HepG2 (cell line): ENCODE measurements around the gene ASF1B.

Experiments
- AFF4 ChIP-seq: sonication (generic); formaldehyde crosslinking; IDR thresholded peaks from 2 replicates; pipeline ENCODE4 v1.4.0; 2020; ENCODE audit warnings: missing genetic modification reagents
- ATM ChIP-seq: fragments of 450-650 bp; IDR thresholded peaks from 2 replicates; pipeline ENCODE4 v1.7.1; 2017; ENCODE audit warnings: mild to moderate bottlenecking, borderline replicate concordance
- EZH2 ChIP-seq: conservative IDR thresholded peaks from 2 replicates; pipeline ENCODE4 v1.6.1; 2012; ENCODE audit warnings: mild to moderate bottlenecking, low read depth, low read length, moderate library complexity
- POLR2AphosphoS5 ChIP-seq: IDR thresholded peaks from 2 replicates; pipeline ENCODE4 v1.6.1; 2012; ENCODE audit warnings: low read depth, low read length
- RAD51 ChIP-seq: fragments of 450-650 bp; IDR thresholded peaks from 2 replicates; pipeline ENCODE4 v1.6.1; 2016; ENCODE audit warnings: borderline replicate concordance
- SAFB2 ChIP-seq: sonication (generic); formaldehyde crosslinking; IDR thresholded peaks from 2 replicates; pipeline ENCODE4 v1.5.1; 2020; ENCODE audit warnings: missing genetic modification reagents, low read depth, mild to moderate bottlenecking, borderline replicate concordance
- ZBTB20 ChIP-seq: sonication (generic); formaldehyde crosslinking; IDR thresholded peaks from 2 replicates; pipeline ENCODE4 v1.8.1; 2023; ENCODE audit warnings: missing genetic modification reagents, low read depth, mild to moderate bottlenecking, borderline replicate concordance
- ZBTB43 ChIP-seq: sonication (generic); formaldehyde crosslinking; conservative IDR thresholded peaks from 2 replicates; pipeline ENCODE4 v1.4.0; 2020; ENCODE audit warnings: missing genetic modification reagents
- ZNF264 ChIP-seq: sonication (generic); formaldehyde crosslinking; IDR thresholded peaks from 2 replicates; pipeline ENCODE4 v1.4.0; 2020; ENCODE audit warnings: missing genetic modification reagents
- ZNF362 ChIP-seq: sonication (generic); formaldehyde crosslinking; IDR thresholded peaks from 2 replicates; pipeline ENCODE4 v1.4.0; 2020; ENCODE audit warnings: missing genetic modification reagents, mild to moderate bottlenecking, borderline replicate concordance
- TF ChIP-seq, protein P1 (sequence below): sonication (generic); formaldehyde crosslinking; IDR thresholded peaks from 2 replicates; pipeline ENCODE4 v1.5.0; 2020; ENCODE audit warnings: mild to moderate bottlenecking, missing genetic modification reagents, moderate library complexity
- TF ChIP-seq, protein P2 (sequence below): IDR thresholded peaks from 2 replicates; pipeline ENCODE4 v1.6.1; 2016; ENCODE audit warnings: missing biosample characterization, missing genetic modification reagents, low read depth

DNA sequence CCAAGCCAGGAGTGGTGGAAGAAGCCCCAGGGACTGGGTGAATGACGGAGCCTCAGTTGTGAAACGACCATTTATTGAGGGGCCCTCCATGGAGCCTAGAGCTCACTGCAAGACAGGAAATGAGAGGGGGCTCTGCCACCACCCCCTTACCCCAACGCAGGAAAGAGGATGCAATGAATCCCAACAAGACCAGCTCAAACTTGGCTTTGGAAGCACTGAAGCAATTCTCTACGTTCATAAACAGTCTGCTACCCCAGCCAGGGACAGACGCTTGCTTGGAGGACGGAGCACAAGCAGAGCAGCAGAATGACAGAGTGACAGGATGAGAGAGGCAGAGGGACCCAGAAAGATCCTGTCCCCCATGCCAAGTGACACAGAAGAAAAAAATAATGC is 19.9 kb downstream of the ASF1B start:
- TF ChIP-seq RAD51: no peak
- TF ChIP-seq POLR2AphosphoS5: no peak
- no peak for TF ChIP-seq AFF4
- TF ChIP-seq, protein P1, sequence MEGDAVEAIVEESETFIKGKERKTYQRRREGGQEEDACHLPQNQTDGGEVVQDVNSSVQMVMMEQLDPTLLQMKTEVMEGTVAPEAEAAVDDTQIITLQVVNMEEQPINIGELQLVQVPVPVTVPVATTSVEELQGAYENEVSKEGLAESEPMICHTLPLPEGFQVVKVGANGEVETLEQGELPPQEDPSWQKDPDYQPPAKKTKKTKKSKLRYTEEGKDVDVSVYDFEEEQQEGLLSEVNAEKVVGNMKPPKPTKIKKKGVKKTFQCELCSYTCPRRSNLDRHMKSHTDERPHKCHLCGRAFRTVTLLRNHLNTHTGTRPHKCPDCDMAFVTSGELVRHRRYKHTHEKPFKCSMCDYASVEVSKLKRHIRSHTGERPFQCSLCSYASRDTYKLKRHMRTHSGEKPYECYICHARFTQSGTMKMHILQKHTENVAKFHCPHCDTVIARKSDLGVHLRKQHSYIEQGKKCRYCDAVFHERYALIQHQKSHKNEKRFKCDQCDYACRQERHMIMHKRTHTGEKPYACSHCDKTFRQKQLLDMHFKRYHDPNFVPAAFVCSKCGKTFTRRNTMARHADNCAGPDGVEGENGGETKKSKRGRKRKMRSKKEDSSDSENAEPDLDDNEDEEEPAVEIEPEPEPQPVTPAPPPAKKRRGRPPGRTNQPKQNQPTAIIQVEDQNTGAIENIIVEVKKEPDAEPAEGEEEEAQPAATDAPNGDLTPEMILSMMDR: no peak
- no peak for TF ChIP-seq EZH2
- no peak for TF ChIP-seq ZNF264 (CRISPR knock-in tag)
- TF ChIP-seq ATM: no peak
- TF ChIP-seq, protein P2, sequence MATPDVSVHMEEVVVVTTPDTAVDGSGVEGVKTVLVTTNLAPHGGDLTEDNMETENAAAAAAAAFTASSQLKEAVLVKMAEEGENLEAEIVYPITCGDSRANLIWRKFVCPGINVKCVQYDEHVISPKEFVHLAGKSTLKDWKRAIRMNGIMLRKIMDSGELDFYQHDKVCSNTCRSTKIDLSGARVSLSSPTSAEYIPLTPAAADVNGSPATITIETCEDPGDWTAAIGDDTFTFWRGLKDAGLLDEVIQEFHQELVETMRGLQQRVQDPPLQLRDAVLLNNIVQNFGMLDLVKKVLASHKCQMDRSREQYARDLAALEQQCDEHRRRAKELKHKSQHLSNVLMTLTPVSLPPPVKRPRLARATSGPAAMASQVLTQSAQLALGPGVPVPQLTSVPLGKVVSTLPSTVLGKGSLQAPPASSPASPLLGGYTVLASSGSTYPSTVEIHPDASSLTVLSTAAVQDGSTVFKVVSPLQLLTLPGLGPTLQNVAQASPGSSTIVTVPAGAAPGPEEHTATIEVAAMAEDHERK: no peak
- TF ChIP-seq ZBTB20: no peak
- no peak for TF ChIP-seq ZBTB43 (CRISPR knock-in tag)
- TF ChIP-seq ZNF362 (CRISPR knock-in tag): no peak
- no peak for TF ChIP-seq SAFB2 (CRISPR knock-in tag)
